AG09309 (cell line): Measurements from ENCODE around the gene PRKAG2.

Experiments used
- DNase-seq: peaks from one replicate; pipeline ENCODE4 v3.0.0-alpha.2; 2010; ENCODE audit warnings: low read depth
- H3K4me3 ChIP-seq: 2 replicates; pipeline ENCODE4 v1.5.1; 2011; ENCODE audit warnings: mild to moderate bottlenecking, low read depth, low read length, moderate library complexity; ENCODE audit not compliant: control insufficient read depth
- TF ChIP-seq, protein P1 (sequence below): IDR thresholded peaks from 2 replicates; pipeline ENCODE4 v1.5.1; 2011; ENCODE audit warnings: mild to moderate bottlenecking, low read depth, low read length, inconsistent platforms; ENCODE audit not compliant: insufficient read depth, control insufficient read depth; ENCODE audit errors: missing control alignments

Gene PRKAG2

DNA sequence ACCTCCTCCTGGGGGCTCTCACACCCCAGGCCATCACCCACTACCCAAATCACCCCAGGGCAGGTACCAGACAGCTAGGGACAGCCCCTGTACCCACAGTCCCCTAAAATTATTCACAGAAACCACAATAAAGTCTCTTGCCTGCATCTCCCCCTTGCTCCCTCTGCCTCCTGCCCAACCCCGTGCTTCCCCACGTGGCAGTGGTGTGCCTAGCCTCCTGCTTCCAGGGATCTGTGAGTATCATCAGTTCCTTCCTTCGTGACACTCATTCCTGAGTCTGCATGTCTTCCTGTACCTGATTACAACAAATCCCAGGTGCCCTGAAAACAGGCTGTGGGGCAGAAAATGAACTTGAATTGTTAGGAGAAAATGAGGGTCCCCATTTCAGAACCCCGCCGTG, 61.5 kb downstream of the PRKAG2 start:
- no peak for DNase-seq
- TF ChIP-seq, protein P1, sequence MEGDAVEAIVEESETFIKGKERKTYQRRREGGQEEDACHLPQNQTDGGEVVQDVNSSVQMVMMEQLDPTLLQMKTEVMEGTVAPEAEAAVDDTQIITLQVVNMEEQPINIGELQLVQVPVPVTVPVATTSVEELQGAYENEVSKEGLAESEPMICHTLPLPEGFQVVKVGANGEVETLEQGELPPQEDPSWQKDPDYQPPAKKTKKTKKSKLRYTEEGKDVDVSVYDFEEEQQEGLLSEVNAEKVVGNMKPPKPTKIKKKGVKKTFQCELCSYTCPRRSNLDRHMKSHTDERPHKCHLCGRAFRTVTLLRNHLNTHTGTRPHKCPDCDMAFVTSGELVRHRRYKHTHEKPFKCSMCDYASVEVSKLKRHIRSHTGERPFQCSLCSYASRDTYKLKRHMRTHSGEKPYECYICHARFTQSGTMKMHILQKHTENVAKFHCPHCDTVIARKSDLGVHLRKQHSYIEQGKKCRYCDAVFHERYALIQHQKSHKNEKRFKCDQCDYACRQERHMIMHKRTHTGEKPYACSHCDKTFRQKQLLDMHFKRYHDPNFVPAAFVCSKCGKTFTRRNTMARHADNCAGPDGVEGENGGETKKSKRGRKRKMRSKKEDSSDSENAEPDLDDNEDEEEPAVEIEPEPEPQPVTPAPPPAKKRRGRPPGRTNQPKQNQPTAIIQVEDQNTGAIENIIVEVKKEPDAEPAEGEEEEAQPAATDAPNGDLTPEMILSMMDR, result no peak
- no peak overlapping the region for H3K4me3 ChIP-seq

DNA sequence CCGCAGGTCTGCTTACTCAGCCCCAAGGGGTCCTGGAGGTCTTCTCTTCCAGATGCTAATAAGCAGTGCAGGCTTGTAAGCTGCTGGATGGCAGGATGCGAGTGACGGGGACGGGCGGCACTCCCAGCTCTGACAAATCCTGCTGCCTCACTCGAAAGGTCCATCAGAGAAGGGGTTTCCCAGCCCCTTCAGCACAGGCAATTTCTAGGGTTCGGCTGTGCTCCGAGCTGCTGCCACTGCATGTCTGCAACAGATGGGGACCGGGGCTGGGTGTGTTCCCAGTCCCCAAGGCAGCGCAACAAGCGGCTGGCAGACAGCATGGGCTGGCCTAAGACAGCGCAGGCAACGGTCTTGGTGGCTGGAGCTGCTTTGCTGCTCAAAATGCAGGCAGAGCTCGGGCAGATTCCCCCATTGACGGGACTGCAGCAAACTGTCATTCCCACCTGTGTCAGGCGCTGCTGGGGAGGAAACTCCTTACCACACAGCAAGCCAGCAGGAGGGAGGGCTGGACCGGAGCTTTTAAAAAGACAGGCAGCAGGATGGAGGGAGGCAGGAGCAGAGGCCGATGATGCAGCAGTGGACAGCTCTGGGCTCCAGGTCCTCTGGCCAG, 62.4 kb downstream of the PRKAG2 start:
- no peak overlapping the region for H3K4me3 ChIP-seq
- TF ChIP-seq, protein P1, result no peak
- DNase-seq, result no peak

DNA sequence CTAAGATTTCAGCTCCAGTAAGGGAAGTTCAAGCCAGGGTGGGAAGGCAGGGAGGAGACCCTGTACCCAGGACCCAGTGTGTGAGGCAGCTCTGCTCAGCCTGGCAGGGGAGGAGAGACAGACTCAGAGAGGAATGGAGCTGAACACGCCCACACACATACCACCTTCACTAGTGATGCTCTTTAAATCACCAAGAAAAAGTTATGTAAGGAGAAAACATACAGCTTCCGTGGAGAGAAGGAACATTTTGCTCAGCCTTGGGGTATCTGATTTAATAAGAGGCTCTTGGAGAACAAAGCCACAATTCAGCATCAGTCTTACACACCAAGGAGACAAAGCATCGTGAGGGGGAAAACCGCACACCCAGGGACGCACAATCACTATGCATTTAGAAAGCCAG, 62.9 kb downstream of the PRKAG2 start:
- TF ChIP-seq, protein P1, result no peak
- no peak overlapping the region for H3K4me3 ChIP-seq
- no peak for DNase-seq

DNA sequence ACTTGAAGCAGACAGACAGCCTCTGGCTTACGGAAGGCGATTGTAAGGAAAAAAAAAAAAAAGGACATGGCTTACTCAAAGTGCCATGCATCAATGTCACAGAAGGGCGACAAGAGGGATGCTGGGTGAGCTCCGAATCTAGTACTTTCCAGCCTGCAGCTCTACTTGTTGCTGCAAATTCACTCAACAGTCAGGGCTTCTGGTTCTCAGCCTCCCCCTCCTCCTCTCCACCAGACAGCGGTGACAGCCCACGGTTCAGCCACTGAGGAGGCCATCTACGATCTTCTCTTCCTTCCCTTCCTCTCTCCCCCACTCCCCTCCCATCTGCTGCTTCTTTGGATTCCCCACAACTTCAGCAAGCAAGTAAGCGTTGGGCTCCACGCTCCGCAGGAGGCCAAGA, 63.5 kb downstream of the PRKAG2 start:
- no peak overlapping the region for H3K4me3 ChIP-seq
- TF ChIP-seq, protein P1, result no peak
- no peak for DNase-seq

DNA sequence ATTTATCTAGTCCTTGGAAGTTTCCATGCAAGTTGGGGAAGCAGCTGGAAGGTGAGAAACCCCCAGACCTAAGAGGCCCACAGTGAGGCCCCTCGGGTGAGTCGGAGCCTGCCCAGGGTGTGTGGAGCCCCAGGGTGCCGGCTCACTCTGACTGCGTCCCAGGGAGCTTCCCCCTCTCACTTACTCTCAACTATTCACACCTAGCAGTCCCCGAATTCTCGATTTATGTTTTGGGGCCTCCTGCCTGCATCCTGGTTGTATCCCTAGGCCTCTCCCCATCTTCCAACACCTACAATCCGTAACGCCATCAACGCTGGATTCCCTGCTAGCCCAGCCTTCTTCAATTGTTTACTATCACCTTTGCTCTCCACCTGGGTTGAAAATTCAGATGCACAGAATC, 63.9 kb downstream of the PRKAG2 start:
- TF ChIP-seq, protein P1, result no peak
- H3K4me3 ChIP-seq, result no peak overlapping the region
- no peak for DNase-seq

DNA sequence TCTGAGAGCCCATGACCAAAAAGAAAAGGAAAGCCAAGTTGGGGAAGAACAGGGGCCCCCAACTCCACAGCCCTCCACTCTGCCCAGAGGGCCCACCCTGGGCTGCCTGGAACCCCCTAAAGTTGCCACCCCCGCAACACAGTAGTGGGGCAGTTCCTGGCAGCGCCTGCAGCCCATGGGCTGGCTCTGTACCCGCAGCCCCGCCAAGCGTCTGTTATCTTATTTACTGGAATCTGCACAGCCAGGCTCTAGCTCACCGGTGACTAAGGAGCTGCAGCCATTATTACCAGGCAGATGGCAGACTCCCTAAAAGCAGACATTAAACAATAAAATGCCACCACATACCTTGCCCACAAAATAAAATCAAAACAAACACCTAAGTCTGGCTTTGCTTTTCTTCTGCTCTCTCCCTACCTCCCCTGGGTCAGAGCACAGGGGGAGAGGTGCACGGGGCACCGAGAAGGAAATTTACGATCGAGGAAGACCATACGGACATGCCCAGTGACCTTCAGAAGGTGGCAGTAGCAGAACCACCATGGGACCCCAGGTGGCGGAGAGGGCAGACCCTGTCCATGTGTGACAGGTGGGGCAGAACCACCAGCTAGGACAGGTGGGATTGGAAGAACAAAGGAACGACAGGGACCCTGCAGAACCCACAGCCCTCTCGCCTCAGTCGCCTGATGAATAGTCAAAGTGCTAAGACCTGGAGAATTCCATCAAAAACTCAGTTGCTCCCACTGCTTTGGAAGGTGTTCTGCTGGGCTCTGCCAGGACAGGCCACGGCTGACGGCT, 66.3 kb downstream of the PRKAG2 start:
- no peak for DNase-seq
- TF ChIP-seq, protein P1, result no peak
- H3K4me3 ChIP-seq, result no peak overlapping the region
